ENCODE results near the gene VSX2. TPM values are rescaled to one million over a fixed set of nuclear protein-coding genes. Genes with fewer than 3 reads are reported as not detected.

VSX2 gene
- total RNA-seq = 0.05 TPM
- polyA plus RNA-seq = 0.14 TPM
- long read RNA-seq, donor 1 = 0 reads
- long read RNA-seq, donor 2 = 0 reads
- long read RNA-seq, donor 3 = 0 reads
- long read RNA-seq, donor 4 = 0 reads
- long read RNA-seq, donor 5 = 0 reads
- long read RNA-seq, donor 6 = 0 reads
- long read RNA-seq, donor 7, partial matches to known transcripts = 6 of 6 reads
- long read RNA-seq, donor 7, other reads (novel, unspliced or antisense) = 0 of 6 reads
- long read RNA-seq, donor 8 = 0 reads
- long read RNA-seq, donor 9 = 0 reads
- long read RNA-seq, donor 10 = 0 reads

DNA sequence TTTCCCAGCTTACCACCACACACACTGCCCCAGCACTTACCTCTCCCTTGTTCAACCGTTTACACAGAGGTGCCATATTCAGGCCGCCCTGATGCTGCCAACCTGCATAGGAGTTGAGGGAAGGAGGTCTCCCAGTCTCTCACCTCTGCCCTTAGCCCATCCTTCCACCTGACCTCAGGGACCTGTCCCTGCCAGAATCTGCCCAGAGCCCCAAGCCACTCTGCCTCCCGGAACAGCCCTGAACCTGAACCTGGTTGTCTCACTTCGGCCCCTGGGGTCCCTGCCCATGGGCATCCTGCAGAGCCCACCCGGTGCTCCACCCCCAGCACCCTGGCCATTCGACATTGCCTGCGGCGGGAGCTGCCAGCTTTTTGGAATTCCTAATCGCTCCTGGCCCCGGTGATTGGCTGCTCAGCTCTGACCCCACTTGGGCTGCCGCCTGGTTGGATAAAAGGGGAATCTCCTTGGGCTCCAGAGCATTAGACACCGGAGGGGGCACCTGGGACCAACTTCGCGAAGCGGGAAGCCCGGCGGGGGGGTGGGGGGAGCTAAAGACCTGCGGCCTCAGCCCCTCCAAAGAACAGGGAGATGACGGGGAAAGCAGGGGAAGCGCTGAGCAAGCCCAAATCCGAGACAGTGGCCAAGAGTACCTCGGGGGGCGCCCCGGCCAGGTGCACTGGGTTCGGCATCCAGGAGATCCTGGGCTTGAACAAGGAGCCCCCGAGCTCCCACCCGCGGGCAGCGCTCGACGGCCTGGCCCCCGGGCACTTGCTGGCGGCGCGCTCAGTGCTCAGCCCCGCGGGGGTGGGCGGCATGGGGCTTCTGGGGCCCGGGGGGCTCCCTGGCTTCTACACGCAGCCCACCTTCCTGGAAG, at the start of gene VSX2:
TSS of gene VSX2 (plus strand) at position 476 of the 874 bp plus-strand sequence. CDS start at position 589, 113 bp downstream.
- peaks cover 0 to 2% of the 10 kb centered on the region in 2 donors for H3K4me1 ChIP-seq (ENCODE audit: control insufficient read depth in 2 of 2, insufficient read depth in 2 of 2, low read length in 2 of 2)
- WGBS = 13% methylated on average over 40 of the region's 40 CpGs
- no peaks in the 10 kb centered on the region for H3K36me3 ChIP-seq (ENCODE audit: control insufficient read depth in 2 of 2, insufficient read depth in 2 of 2, low read length in 1 of 2)
- DNase-seq (ENCODE audit: low read depth in 6 of 9, low spot score in 9 of 9) = no peak
- H3K4me3 ChIP-seq (ENCODE audit: low read length in 2 of 2) = no peak within 1 kb of the TSS
- no peaks in the 10 kb centered on the region for H3K9me3 ChIP-seq (ENCODE audit: control insufficient read depth in 2 of 2, insufficient read depth in 1 of 2, low read length in 1 of 2)
- peaks cover 59 to 90% of the 10 kb centered on the region in 2 donors for H3K27me3 ChIP-seq (ENCODE audit: control insufficient read depth in 2 of 2, insufficient read depth in 1 of 2, low read length in 1 of 2)
- no peak within 1 kb of the TSS for H3K27ac ChIP-seq (ENCODE audit: low read depth in 1 of 2, low read length in 1 of 2)

DNA sequence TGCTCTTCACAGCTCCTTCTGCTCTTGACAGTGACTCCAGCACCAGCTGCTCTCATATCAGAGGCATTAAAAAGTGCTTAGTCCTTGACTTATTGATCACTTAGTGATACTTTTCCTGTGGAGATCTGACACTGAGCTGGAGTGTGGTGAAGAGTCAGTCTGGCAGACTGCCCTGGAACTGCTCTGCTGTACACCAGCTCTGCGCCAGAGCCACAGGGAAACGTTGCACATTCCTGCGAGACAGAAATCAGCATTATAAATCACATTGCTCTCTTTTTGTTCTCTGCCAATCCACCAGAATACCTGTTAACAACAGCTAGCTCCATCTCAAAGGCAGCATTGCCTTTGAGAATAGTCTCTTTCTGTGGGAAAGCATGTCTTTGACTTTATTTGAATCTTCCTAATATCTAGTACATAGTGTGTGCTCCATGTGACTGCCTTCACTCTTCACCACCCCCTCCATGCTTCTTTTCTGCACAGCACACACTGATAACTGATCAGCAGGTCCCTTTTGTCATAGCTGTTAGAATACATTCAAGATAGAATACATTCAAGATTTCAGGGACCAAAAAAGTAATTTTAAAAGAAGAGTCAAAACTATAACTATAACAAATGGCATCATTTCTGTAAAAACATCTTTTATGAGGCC, 48.2 kb upstream of the VSX2 start:
- Histone ChIP-seq H3K27me3 (ENCODE audit: control insufficient read depth in 2 of 2, insufficient read depth in 1 of 2, low read length in 1 of 2) (no peaks in the 10 kb centered on the region), H3K4me3 (ENCODE audit: low read length in 2 of 2) (no peak overlapping the region), H3K36me3 (ENCODE audit: control insufficient read depth in 2 of 2, insufficient read depth in 2 of 2, low read length in 1 of 2) (no peaks in the 10 kb centered on the region), H3K27ac (ENCODE audit: low read depth in 1 of 2, low read length in 1 of 2) (no peak overlapping the region), H3K4me1 (ENCODE audit: control insufficient read depth in 2 of 2, insufficient read depth in 2 of 2, low read length in 2 of 2) (no peaks in the 10 kb centered on the region), H3K9me3 (ENCODE audit: control insufficient read depth in 2 of 2, insufficient read depth in 1 of 2, low read length in 1 of 2) (no peaks in the 10 kb centered on the region)
- WGBS = 99% methylated on average over 3 of the region's 3 CpGs
- DNase-seq (ENCODE audit: low read depth in 6 of 9, low spot score in 9 of 9) = no peak

DNA sequence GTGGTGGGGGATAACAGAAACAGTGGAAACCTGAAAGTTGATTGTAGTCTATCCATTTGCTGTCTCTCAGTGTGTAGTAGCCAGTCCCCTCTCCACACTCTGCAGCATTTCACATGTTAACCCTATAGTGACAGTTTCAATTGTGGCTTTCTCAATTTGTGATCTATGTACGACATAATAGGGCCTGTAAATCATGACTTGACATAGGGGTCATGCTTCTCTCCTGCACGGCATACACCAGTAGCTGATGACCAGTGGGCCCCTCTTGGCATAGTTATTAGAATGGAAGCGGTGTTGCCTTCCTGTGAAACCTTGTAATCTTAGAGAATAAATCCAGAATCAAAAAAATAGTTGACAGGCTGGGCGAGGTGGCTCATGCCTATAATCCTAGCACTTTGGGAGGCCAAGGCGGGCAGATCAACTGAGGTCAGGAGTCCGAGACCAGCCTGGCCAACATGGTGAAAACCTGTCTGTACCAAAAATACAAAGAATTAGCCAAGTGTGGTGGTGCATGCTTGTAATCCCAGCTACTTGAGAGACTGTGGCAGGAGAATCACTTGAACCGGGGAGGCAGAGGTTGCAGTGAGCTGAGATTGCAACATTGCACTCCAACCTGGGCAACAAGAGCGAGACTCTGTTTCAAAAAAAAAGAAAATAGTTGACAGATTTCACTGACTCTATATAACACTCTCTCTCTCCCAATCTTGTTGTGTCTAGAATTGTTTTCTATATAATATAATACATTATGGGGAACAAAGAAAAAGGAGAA, 44.6 kb upstream of the VSX2 start:
- DNase-seq (ENCODE audit: low read depth in 6 of 9, low spot score in 9 of 9) = no peak
- Histone ChIP-seq H3K36me3 (ENCODE audit: control insufficient read depth in 2 of 2, insufficient read depth in 2 of 2, low read length in 1 of 2) (peaks cover 0 to 9% of the 10 kb centered on the region in 2 donors), H3K4me3 (ENCODE audit: low read length in 2 of 2) (no peak overlapping the region), H3K27me3 (ENCODE audit: control insufficient read depth in 2 of 2, insufficient read depth in 1 of 2, low read length in 1 of 2) (no peaks in the 10 kb centered on the region), H3K27ac (ENCODE audit: low read depth in 1 of 2, low read length in 1 of 2) (no peak overlapping the region), H3K4me1 (ENCODE audit: control insufficient read depth in 2 of 2, insufficient read depth in 2 of 2, low read length in 2 of 2) (no peaks in the 10 kb centered on the region), H3K9me3 (ENCODE audit: control insufficient read depth in 2 of 2, insufficient read depth in 1 of 2, low read length in 1 of 2) (no peaks in the 10 kb centered on the region)
- 98% methylated on average over 8 of the region's 8 CpGs for WGBS

DNA sequence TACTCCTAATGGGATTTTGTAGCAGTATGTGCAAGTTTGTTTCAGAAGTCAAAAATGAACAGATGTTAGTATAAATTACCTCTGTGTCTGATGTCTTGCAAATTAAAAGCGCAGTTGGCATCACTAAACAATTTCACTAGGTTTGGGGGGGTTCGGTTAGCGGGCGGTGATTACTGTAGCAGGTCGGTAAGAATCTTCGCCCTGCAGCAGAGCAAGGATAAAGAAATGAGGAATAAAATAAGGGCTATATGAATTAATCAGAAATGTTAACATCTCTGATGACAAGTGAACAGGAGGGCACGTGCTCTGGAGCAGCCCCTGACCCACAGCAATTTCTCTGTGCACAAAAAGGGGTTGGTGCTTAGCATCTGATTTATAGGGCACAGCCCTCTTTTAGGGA, 43.6 kb upstream of the VSX2 start:
- DNase-seq (ENCODE audit: low read depth in 6 of 9, low spot score in 9 of 9) = no peak
- H3K9me3 ChIP-seq (ENCODE audit: control insufficient read depth in 2 of 2, insufficient read depth in 1 of 2, low read length in 1 of 2) = no peaks in the 10 kb centered on the region
- no peak overlapping the region for H3K27ac ChIP-seq (ENCODE audit: low read depth in 1 of 2, low read length in 1 of 2)
- no peaks in the 10 kb centered on the region for H3K27me3 ChIP-seq (ENCODE audit: control insufficient read depth in 2 of 2, insufficient read depth in 1 of 2, low read length in 1 of 2)
- no peaks in the 10 kb centered on the region for H3K4me1 ChIP-seq (ENCODE audit: control insufficient read depth in 2 of 2, insufficient read depth in 2 of 2, low read length in 2 of 2)
- over 99% methylated on average over 7 of the region's 7 CpGs for WGBS
- H3K4me3 ChIP-seq (ENCODE audit: low read length in 2 of 2) = no peak overlapping the region
- peaks cover 0 to 10% of the 10 kb centered on the region in 2 donors for H3K36me3 ChIP-seq (ENCODE audit: control insufficient read depth in 2 of 2, insufficient read depth in 2 of 2, low read length in 1 of 2)

DNA sequence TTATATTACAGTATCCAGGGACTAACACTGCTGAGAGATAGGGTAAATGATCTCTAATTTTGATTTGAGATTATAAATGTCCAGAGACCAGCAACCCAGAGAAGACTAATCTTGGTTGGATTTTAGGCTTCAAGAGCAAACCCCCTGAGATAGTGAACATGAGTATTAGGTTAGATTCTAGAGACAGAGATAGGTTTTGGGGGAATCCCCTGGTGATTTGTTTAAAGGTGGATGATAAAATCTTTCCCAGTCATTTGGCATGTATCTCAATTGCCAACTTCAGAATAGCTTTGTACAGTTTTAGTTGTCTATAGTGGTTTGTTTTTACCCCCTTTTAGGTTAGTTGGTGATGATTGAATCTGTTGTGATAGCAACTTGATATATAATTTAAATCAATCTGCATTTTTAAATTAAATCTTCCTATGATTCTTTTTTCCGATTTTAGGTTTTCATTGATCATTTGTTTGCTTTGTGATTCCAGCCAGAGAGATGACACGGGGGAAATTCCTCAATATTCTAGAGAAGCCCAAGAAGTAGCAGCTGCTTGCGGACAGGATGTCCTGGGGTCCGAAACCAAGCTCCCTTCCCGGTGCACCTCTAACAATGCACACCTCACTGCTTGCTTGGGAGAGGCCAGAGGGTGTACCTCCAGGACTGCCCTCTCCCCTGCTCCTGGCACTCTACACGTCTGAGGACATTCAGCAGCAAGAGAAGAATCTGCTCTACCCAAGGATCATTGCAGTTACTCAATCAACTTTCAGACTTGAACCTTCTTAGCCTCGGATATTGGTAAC, 40.6 kb upstream of the VSX2 start:
- Histone ChIP-seq H3K4me1 (ENCODE audit: control insufficient read depth in 2 of 2, insufficient read depth in 2 of 2, low read length in 2 of 2) (no peaks in the 10 kb centered on the region), H3K9me3 (ENCODE audit: control insufficient read depth in 2 of 2, insufficient read depth in 1 of 2, low read length in 1 of 2) (no peaks in the 10 kb centered on the region), H3K4me3 (ENCODE audit: low read length in 2 of 2) (no peak overlapping the region), H3K27ac (ENCODE audit: low read depth in 1 of 2, low read length in 1 of 2) (no peak overlapping the region), H3K36me3 (ENCODE audit: control insufficient read depth in 2 of 2, insufficient read depth in 2 of 2, low read length in 1 of 2) (peaks cover 9 to 13% of the 10 kb centered on the region in 2 donors), H3K27me3 (ENCODE audit: control insufficient read depth in 2 of 2, insufficient read depth in 1 of 2, low read length in 1 of 2) (no peaks in the 10 kb centered on the region)
- DNase-seq (ENCODE audit: low read depth in 6 of 9, low spot score in 9 of 9) = no peak
- WGBS = 98% methylated on average over 7 of the region's 7 CpGs

DNA sequence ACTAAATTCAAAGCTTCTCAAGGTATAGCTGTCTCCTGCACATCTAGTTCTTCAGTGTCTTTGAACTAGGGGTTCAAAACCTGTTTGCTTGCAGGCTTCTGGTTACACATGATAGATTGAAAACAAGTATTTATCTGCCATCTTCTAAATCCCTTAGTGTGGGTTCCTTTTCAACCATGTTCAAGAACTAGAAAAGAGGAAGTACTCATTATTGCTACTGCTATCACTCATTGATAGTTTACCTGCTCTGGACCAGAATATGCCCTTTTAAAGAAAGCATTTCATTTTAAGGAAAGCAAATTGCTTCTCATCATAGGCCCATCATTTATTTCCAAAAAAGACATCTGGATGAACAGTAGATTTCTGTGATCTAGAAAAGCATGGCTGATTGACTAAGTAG, 37.1 kb upstream of the VSX2 start:
- H3K4me1 ChIP-seq (ENCODE audit: control insufficient read depth in 2 of 2, insufficient read depth in 2 of 2, low read length in 2 of 2) = no peaks in the 10 kb centered on the region
- H3K27me3 ChIP-seq (ENCODE audit: control insufficient read depth in 2 of 2, insufficient read depth in 1 of 2, low read length in 1 of 2) = no peaks in the 10 kb centered on the region
- H3K9me3 ChIP-seq (ENCODE audit: control insufficient read depth in 2 of 2, insufficient read depth in 1 of 2, low read length in 1 of 2) = no peaks in the 10 kb centered on the region
- H3K4me3 ChIP-seq (ENCODE audit: low read length in 2 of 2) = no peak overlapping the region
- no peak overlapping the region for H3K27ac ChIP-seq (ENCODE audit: low read depth in 1 of 2, low read length in 1 of 2)
- DNase-seq (ENCODE audit: low read depth in 6 of 9, low spot score in 9 of 9) = no peak
- H3K36me3 ChIP-seq (ENCODE audit: control insufficient read depth in 2 of 2, insufficient read depth in 2 of 2, low read length in 1 of 2) = peaks cover 9 to 13% of the 10 kb centered on the region in 2 donors

DNA sequence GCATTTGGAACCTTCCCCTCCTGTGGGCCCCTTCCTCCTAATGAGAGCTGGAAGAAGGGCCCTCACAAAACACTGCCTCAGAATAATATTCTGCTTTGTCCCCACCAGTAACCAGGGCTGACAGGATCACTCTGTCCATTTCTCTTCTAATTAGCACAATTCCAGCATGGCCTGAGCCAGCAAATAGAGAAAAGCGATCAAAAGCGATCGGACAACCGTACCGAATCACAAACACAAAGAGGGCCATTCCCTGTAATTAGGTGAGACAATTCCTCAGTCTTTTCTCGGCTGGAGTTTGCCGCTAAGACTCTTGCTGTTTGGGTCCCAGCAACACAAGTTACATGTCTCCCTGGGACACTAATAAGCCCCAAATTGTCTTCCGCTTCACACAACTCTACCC, 35.6 kb upstream of the VSX2 start:
- H3K9me3 ChIP-seq (ENCODE audit: control insufficient read depth in 2 of 2, insufficient read depth in 1 of 2, low read length in 1 of 2) = no peaks in the 10 kb centered on the region
- DNase-seq (ENCODE audit: low read depth in 6 of 9, low spot score in 9 of 9) = no peak
- H3K27ac ChIP-seq (ENCODE audit: low read depth in 1 of 2, low read length in 1 of 2) = no peak overlapping the region
- H3K36me3 ChIP-seq (ENCODE audit: control insufficient read depth in 2 of 2, insufficient read depth in 2 of 2, low read length in 1 of 2) = peaks cover 9 to 13% of the 10 kb centered on the region in 2 donors
- 98% methylated on average over 8 of the region's 8 CpGs for WGBS
- H3K27me3 ChIP-seq (ENCODE audit: control insufficient read depth in 2 of 2, insufficient read depth in 1 of 2, low read length in 1 of 2) = no peaks in the 10 kb centered on the region
- H3K4me3 ChIP-seq (ENCODE audit: low read length in 2 of 2) = no peak overlapping the region
- H3K4me1 ChIP-seq (ENCODE audit: control insufficient read depth in 2 of 2, insufficient read depth in 2 of 2, low read length in 2 of 2) = no peaks in the 10 kb centered on the region

DNA sequence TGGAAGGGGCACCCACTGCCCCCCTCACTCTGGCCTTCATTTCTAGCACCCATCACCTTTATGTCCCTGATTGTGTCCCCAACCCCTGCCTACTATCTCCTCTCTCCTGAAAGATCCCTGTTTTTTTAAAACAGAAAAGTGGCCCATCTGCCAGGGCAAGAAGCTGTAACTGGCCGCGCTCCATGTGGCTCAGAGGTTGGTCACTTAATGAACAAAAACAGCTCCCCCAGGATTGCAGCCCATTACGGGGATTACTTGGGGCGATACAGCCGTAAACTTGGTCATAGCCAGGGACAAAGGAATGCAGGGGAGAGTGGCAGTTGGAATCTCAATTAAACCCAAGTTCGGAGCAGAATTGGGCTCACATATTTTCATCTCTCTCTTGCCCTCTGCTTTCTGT, 34.8 kb upstream of the VSX2 start:
- H3K27ac ChIP-seq (ENCODE audit: low read depth in 1 of 2, low read length in 1 of 2) = no peak overlapping the region
- H3K4me1 ChIP-seq (ENCODE audit: control insufficient read depth in 2 of 2, insufficient read depth in 2 of 2, low read length in 2 of 2) = no peaks in the 10 kb centered on the region
- WGBS = 99% methylated on average over 6 of the region's 6 CpGs
- no peak overlapping the region for H3K4me3 ChIP-seq (ENCODE audit: low read length in 2 of 2)
- H3K36me3 ChIP-seq (ENCODE audit: control insufficient read depth in 2 of 2, insufficient read depth in 2 of 2, low read length in 1 of 2) = peaks cover 5 to 9% of the 10 kb centered on the region in 2 donors
- no peaks in the 10 kb centered on the region for H3K27me3 ChIP-seq (ENCODE audit: control insufficient read depth in 2 of 2, insufficient read depth in 1 of 2, low read length in 1 of 2)
- no peak for DNase-seq (ENCODE audit: low read depth in 6 of 9, low spot score in 9 of 9)
- H3K9me3 ChIP-seq (ENCODE audit: control insufficient read depth in 2 of 2, insufficient read depth in 1 of 2, low read length in 1 of 2) = no peaks in the 10 kb centered on the region
